Measurements from ENCODE around the gene PLEKHJ1.

PLEKHJ1 gene

GRCh38 chr19:2195914-2196313, 40.2 kb downstream of the PLEKHJ1 start:
- Histone ChIP-seq H3K9me3 (ENCODE audit: control insufficient read depth, low read length) (no peaks in the 10 kb centered on the region), H3K9ac (ENCODE audit: low read length) (no peak overlapping the region), H3K4me1 (ENCODE audit: control insufficient read depth, insufficient read depth, low read length) (no peaks in the 10 kb centered on the region), H3K27me3 (replicated peaks; ENCODE audit: control insufficient read depth, insufficient read depth, low read length) (no peaks in the 10 kb centered on the region), H3K4me3 (ENCODE audit: low read length) (no peak overlapping the region), H3K36me3 (ENCODE audit: control insufficient read depth, insufficient read depth, low read length, severe bottlenecking) (peaks cover 59% of the 10 kb centered on the region)
- DNase-seq (ENCODE audit: low read depth): no peak

- no peaks in the 10 kb centered on the region for H3K9me3 ChIP-seq (ENCODE audit: control insufficient read depth, low read length)
- no peak overlapping the region for H3K9ac ChIP-seq (ENCODE audit: low read length)
- no peaks in the 10 kb centered on the region for H3K4me1 ChIP-seq (ENCODE audit: control insufficient read depth, insufficient read depth, low read length)
- no peak overlapping the region for H3K4me3 ChIP-seq (ENCODE audit: low read length)
- DNase-seq (ENCODE audit: low read depth): no peak
- no peaks in the 10 kb centered on the region for H3K27me3 ChIP-seq (replicated peaks; ENCODE audit: control insufficient read depth, insufficient read depth, low read length)
- peaks cover 62% of the 10 kb centered on the region for H3K36me3 ChIP-seq (ENCODE audit: control insufficient read depth, insufficient read depth, low read length, severe bottlenecking)
These were observed 40.8 kb downstream of the PLEKHJ1 start for GRCh38 chr19:2195361-2195760.

- DNase-seq (ENCODE audit: low read depth): no peak
- Histone ChIP-seq H3K4me3 (ENCODE audit: low read length) (no peak overlapping the region), H3K27me3 (replicated peaks; ENCODE audit: control insufficient read depth, insufficient read depth, low read length) (no peaks in the 10 kb centered on the region), H3K4me1 (ENCODE audit: control insufficient read depth, insufficient read depth, low read length) (no peaks in the 10 kb centered on the region), H3K9ac (ENCODE audit: low read length) (no peak overlapping the region), H3K36me3 (ENCODE audit: control insufficient read depth, insufficient read depth, low read length, severe bottlenecking) (peaks cover 69% of the 10 kb centered on the region), H3K9me3 (ENCODE audit: control insufficient read depth, low read length) (no peaks in the 10 kb centered on the region)
These were observed 41.5 kb downstream of the PLEKHJ1 start for GRCh38 chr19:2194513-2195078.

GRCh38 chr19:2193807-2194206, 42.3 kb downstream of the PLEKHJ1 start:
- Histone ChIP-seq H3K4me1 (ENCODE audit: control insufficient read depth, insufficient read depth, low read length) (no peaks in the 10 kb centered on the region), H3K9me3 (ENCODE audit: control insufficient read depth, low read length) (no peaks in the 10 kb centered on the region), H3K36me3 (ENCODE audit: control insufficient read depth, insufficient read depth, low read length, severe bottlenecking) (peaks cover 77% of the 10 kb centered on the region), H3K27me3 (replicated peaks; ENCODE audit: control insufficient read depth, insufficient read depth, low read length) (no peaks in the 10 kb centered on the region), H3K9ac (ENCODE audit: low read length) (no peak overlapping the region), H3K4me3 (ENCODE audit: low read length) (no peak overlapping the region)
- DNase-seq (ENCODE audit: low read depth): no peak

GRCh38 chr19:2192862-2193261, 43.3 kb downstream of the PLEKHJ1 start:
- Histone ChIP-seq H3K9ac (ENCODE audit: low read length) (no peak overlapping the region), H3K36me3 (ENCODE audit: control insufficient read depth, insufficient read depth, low read length, severe bottlenecking) (peaks cover 84% of the 10 kb centered on the region), H3K27me3 (replicated peaks; ENCODE audit: control insufficient read depth, insufficient read depth, low read length) (no peaks in the 10 kb centered on the region), H3K9me3 (ENCODE audit: control insufficient read depth, low read length) (no peaks in the 10 kb centered on the region), H3K4me3 (ENCODE audit: low read length) (no peak overlapping the region), H3K4me1 (ENCODE audit: control insufficient read depth, insufficient read depth, low read length) (no peaks in the 10 kb centered on the region)
- no peak for DNase-seq (ENCODE audit: low read depth)

GRCh38 chr19:2191456-2192310, 44.4 kb downstream of the PLEKHJ1 start:
- Histone ChIP-seq H3K9ac (ENCODE audit: low read length) (no peak overlapping the region), H3K27me3 (replicated peaks; ENCODE audit: control insufficient read depth, insufficient read depth, low read length) (no peaks in the 10 kb centered on the region), H3K4me3 (ENCODE audit: low read length) (no peak overlapping the region), H3K9me3 (ENCODE audit: control insufficient read depth, low read length) (no peaks in the 10 kb centered on the region), H3K36me3 (ENCODE audit: control insufficient read depth, insufficient read depth, low read length, severe bottlenecking) (peaks cover 77% of the 10 kb centered on the region), H3K4me1 (ENCODE audit: control insufficient read depth, insufficient read depth, low read length) (peaks cover 8% of the 10 kb centered on the region)
- no peak for DNase-seq (ENCODE audit: low read depth)

- no peak overlapping the region for H3K4me3 ChIP-seq (ENCODE audit: low read length)
- peaks cover 13% of the 10 kb centered on the region for H3K4me1 ChIP-seq (ENCODE audit: control insufficient read depth, insufficient read depth, low read length)
- H3K27me3 ChIP-seq (replicated peaks; ENCODE audit: control insufficient read depth, insufficient read depth, low read length): no peaks in the 10 kb centered on the region
- peaks cover 70% of the 10 kb centered on the region for H3K36me3 ChIP-seq (ENCODE audit: control insufficient read depth, insufficient read depth, low read length, severe bottlenecking)
- no peaks in the 10 kb centered on the region for H3K9me3 ChIP-seq (ENCODE audit: control insufficient read depth, low read length)
- no peak for DNase-seq (ENCODE audit: low read depth)
- no peak overlapping the region for H3K9ac ChIP-seq (ENCODE audit: low read length)
These were observed 45.2 kb downstream of the PLEKHJ1 start for GRCh38 chr19:2190848-2191455.

GRCh38 chr19:2189880-2190279, 46.2 kb downstream of the PLEKHJ1 start:
- H3K9me3 ChIP-seq (ENCODE audit: control insufficient read depth, low read length): no peaks in the 10 kb centered on the region
- DNase-seq (ENCODE audit: low read depth): no peak
- H3K4me3 ChIP-seq (ENCODE audit: low read length): no peak overlapping the region
- H3K27me3 ChIP-seq (replicated peaks; ENCODE audit: control insufficient read depth, insufficient read depth, low read length): no peaks in the 10 kb centered on the region
- H3K36me3 ChIP-seq (ENCODE audit: control insufficient read depth, insufficient read depth, low read length, severe bottlenecking): peaks cover 60% of the 10 kb centered on the region
- peaks cover 22% of the 10 kb centered on the region for H3K4me1 ChIP-seq (ENCODE audit: control insufficient read depth, insufficient read depth, low read length)
- peak overlapping the region; percentile 39 for H3K9ac ChIP-seq (ENCODE audit: low read length)

GRCh38 chr19:2188708-2189385, 47.3 kb downstream of the PLEKHJ1 start:
- Histone ChIP-seq H3K36me3 (ENCODE audit: control insufficient read depth, insufficient read depth, low read length, severe bottlenecking) (peaks cover 63% of the 10 kb centered on the region), H3K9ac (ENCODE audit: low read length) (no peak overlapping the region), H3K27me3 (replicated peaks; ENCODE audit: control insufficient read depth, insufficient read depth, low read length) (no peaks in the 10 kb centered on the region), H3K4me3 (ENCODE audit: low read length) (no peak overlapping the region), H3K9me3 (ENCODE audit: control insufficient read depth, low read length) (no peaks in the 10 kb centered on the region), H3K4me1 (ENCODE audit: control insufficient read depth, insufficient read depth, low read length) (peaks cover 24% of the 10 kb centered on the region)
- no peak for DNase-seq (ENCODE audit: low read depth)

GRCh38 chr19:2187159-2187558, 49.0 kb downstream of the PLEKHJ1 start:
- Histone ChIP-seq H3K36me3 (ENCODE audit: control insufficient read depth, insufficient read depth, low read length, severe bottlenecking) (peaks cover 58% of the 10 kb centered on the region), H3K27me3 (replicated peaks; ENCODE audit: control insufficient read depth, insufficient read depth, low read length) (no peaks in the 10 kb centered on the region), H3K9ac (ENCODE audit: low read length) (peak overlapping the region; percentile 86), H3K9me3 (ENCODE audit: control insufficient read depth, low read length) (no peaks in the 10 kb centered on the region), H3K4me3 (ENCODE audit: low read length) (peak overlapping the region; percentile 55), H3K4me1 (ENCODE audit: control insufficient read depth, insufficient read depth, low read length) (peaks cover 24% of the 10 kb centered on the region)
- DNase-seq (ENCODE audit: low read depth): no peak

All from adipocyte (in vitro differentiated cells).